ENCODE data around the gene TNFRSF8. TPM values are rescaled to one million over a fixed set of nuclear protein-coding genes. Genes with fewer than 3 reads are reported as not detected.

Gene TNFRSF8
- total and polyA plus RNA-seq, 2 of the 4 experiments (the other 2 are of a cell fraction), result under 0.01 to 0.31 TPM

DNA sequence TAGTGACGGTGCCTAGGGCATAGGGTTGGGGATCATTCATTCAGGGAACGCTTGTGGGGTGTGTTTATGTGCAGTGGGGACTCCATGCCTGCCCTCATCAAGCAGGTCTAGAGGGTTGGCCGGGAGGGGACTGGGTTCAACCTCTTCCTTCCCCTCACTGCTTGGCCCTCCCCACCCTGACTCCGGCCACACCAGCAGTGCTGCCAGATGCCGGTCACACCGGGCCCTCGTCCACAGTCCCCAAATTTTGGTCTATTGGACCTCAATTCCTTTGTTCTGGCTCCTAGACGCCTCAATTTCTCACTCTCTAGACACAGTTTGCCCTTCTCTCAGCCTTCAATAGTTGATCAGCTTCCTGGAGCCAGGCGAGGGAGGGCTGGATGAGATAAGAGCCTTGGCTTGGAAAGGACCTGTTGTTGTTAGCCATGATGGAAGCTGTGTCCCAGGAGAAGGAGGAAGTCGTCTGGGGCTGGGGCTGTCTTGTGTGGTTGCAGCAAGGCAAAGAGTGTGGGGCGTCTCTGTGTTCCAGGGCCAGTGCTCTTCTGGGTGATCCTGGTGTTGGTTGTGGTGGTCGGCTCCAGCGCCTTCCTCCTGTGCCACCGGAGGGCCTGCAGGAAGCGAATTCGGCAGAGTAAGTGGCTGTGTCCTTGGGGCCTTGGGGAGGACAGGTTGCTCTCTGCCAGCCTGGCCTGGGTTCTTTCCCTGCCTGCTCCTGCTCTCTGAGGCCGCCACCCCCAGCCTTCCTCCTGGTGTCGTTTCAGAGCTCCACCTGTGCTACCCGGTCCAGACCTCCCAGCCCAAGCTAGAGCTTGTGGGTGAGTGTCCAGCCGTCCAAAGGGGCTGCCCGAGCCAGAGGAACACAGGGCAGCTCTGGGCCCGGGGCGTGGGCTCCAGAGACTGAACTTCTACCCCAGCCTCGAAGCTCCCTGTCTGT is 62.6 kb downstream of the TNFRSF8 start:
- TF ChIP-seq, protein P1, sequence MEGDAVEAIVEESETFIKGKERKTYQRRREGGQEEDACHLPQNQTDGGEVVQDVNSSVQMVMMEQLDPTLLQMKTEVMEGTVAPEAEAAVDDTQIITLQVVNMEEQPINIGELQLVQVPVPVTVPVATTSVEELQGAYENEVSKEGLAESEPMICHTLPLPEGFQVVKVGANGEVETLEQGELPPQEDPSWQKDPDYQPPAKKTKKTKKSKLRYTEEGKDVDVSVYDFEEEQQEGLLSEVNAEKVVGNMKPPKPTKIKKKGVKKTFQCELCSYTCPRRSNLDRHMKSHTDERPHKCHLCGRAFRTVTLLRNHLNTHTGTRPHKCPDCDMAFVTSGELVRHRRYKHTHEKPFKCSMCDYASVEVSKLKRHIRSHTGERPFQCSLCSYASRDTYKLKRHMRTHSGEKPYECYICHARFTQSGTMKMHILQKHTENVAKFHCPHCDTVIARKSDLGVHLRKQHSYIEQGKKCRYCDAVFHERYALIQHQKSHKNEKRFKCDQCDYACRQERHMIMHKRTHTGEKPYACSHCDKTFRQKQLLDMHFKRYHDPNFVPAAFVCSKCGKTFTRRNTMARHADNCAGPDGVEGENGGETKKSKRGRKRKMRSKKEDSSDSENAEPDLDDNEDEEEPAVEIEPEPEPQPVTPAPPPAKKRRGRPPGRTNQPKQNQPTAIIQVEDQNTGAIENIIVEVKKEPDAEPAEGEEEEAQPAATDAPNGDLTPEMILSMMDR (conservative IDR thresholded peaks at IDR 0.05; ENCODE audit: low read depth, low read length), result no peak
- no peak for TF ChIP-seq RFX5 (IDR thresholded peaks at IDR 0.05; ENCODE audit: low read depth, low read length)
- no peak for TF ChIP-seq MAFK (IDR thresholded peaks at IDR 0.05; ENCODE audit: low read depth, low read length)
- no peak for TF ChIP-seq MAZ (IDR thresholded peaks at IDR 0.05; ENCODE audit: borderline replicate concordance, low read depth, low read length)
- TF ChIP-seq BHLHE40 (IDR thresholded peaks at IDR 0.05; ENCODE audit: low read depth, low read length), result no peak
- no peak for TF ChIP-seq NFE2L2 (IDR thresholded peaks at IDR 0.05; ENCODE audit: low read depth, low read length)
- no peak for TF ChIP-seq RCOR1 (IDR thresholded peaks at IDR 0.05; ENCODE audit: insufficient replicate concordance, low read length)
- TF ChIP-seq CHD1 (IDR thresholded peaks at IDR 0.05; ENCODE audit: low read depth, low read length), result no peak
- TF ChIP-seq, protein P2, sequence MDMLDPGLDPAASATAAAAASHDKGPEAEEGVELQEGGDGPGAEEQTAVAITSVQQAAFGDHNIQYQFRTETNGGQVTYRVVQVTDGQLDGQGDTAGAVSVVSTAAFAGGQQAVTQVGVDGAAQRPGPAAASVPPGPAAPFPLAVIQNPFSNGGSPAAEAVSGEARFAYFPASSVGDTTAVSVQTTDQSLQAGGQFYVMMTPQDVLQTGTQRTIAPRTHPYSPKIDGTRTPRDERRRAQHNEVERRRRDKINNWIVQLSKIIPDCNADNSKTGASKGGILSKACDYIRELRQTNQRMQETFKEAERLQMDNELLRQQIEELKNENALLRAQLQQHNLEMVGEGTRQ (IDR thresholded peaks at IDR 0.05; ENCODE audit: low read depth, low read length), result no peak
- no peak for TF ChIP-seq FOS (IDR thresholded peaks at IDR 0.05; ENCODE audit: low read depth, low read length)
- TF ChIP-seq SMC3 (IDR thresholded peaks at IDR 0.05; ENCODE audit: low read depth, low read length), result no peak
- TF ChIP-seq POLR2A (IDR thresholded peaks at IDR 0.05; ENCODE audit: low read depth, low read length), result no peak
- no peak for TF ChIP-seq MXI1 (IDR thresholded peaks at IDR 0.05; ENCODE audit: borderline replicate concordance, low read depth, low read length)
- TF ChIP-seq CEBPB (IDR thresholded peaks at IDR 0.05; ENCODE audit: low read depth, low read length), result no peak
- TF ChIP-seq RAD21 (IDR thresholded peaks at IDR 0.05; ENCODE audit: low read length), result no peak
- H3K4ac ChIP-seq (ENCODE audit: low read depth, low read length), result no peak overlapping the region
- intact Hi-C loops (cut with micrococcal nuclease) (loop anchor here (1.0 to 10.0 kb wide), 3 partner anchors 61 to 529 kb away; no protein-coding TSS in a partner anchor), in situ Hi-C loops (cut with MboI; ENCODE audit: low sequenced_read_pairs) (loop anchor here (5.0 kb wide), 1 partner anchor 82 kb away; no protein-coding TSS in a partner anchor), dilution Hi-C loops (cut with HindIII; ENCODE audit: low sequenced_read_pairs, unreplicated experiment) (no loop called here)
- H2BK20ac ChIP-seq (ENCODE audit: low read depth, low read length), result no peak overlapping the region
- no peaks in the 10 kb centered on the region for H3K36me3 ChIP-seq (ENCODE audit: control insufficient read depth, insufficient read depth, low read length)
- no peak overlapping the region for H4K8ac ChIP-seq (ENCODE audit: low read depth in 2 of 2, low read length in 2 of 2)
- peak overlapping the region; percentile 42; the same call in 1 of the 2 replicates for H2BK120ac ChIP-seq (ENCODE audit: low read depth, low read length)
- no peaks in the 10 kb centered on the region for H3K27me3 ChIP-seq (ENCODE audit: control insufficient read depth, insufficient read depth, low read length)
- DNase-seq, result no peak
- H3K23ac ChIP-seq (ENCODE audit: low read depth, low read length), result no peak overlapping the region
- H3K9me3 ChIP-seq (ENCODE audit: control insufficient read depth, insufficient read depth, low read length), result no peaks in the 10 kb centered on the region
- H3K14ac ChIP-seq (replicated peaks; ENCODE audit: low read depth, low read length), result no peak overlapping the region
- H3K27ac ChIP-seq (ENCODE audit: insufficient read depth, low read length), result no peak overlapping the region
- BruUV-seq (replicated peaks), result no TSS peak
- H3K56ac ChIP-seq (ENCODE audit: extremely low read depth, insufficient read depth, low read length), result no peak overlapping the region
- no peak overlapping the region for H3K18ac ChIP-seq (ENCODE audit: low read depth, low read length)
- ATAC-seq (ENCODE audit: low read depth), result no peak
- H3K79me1 ChIP-seq (ENCODE audit: low read depth in 1 of 2, low read length in 2 of 2), result no peaks in the 10 kb centered on the region
- H2BK15ac ChIP-seq (ENCODE audit: low read depth, low read length), result 0 out of 3 replicates have a peak overlapping the region, but pooled peaks have one; percentile 5
- no peaks in the 10 kb centered on the region for H4K20me1 ChIP-seq (ENCODE audit: insufficient read depth, low read length)
- CTCF ChIA-PET, result interaction anchor here (1.0 to 3.4 kb wide), 10 partner anchors 12 to 534 kb away, joined by 3 to 34 read pairs (median 4); no protein-coding TSS in a partner anchor
- peaks cover 11% of the 10 kb centered on the region for H3K4me1 ChIP-seq (ENCODE audit: control insufficient read depth, insufficient read depth, low read length)
- peak overlapping the region; percentile 75 for H2AK9ac ChIP-seq (replicated peaks; ENCODE audit: low read depth, low read length, poor library complexity)
- no peak overlapping the region for H3K4me3 ChIP-seq (ENCODE audit: insufficient read depth, low read depth, low read length)
- 89% methylated on average over 10 of the region's 24 CpGs; no CpG with 5 or more reads in 1 of the 2 experiments for WGBS, 2 experiments (ENCODE audit: extremely low coverage in 2 of 2, insufficient read length in 1 of 2)
- peak overlapping the region; percentile 37; the same call in 1 of the 2 replicates for H4K91ac ChIP-seq (ENCODE audit: insufficient read depth, low read depth, low read length)
- no peak overlapping the region for H3K9ac ChIP-seq (ENCODE audit: low read depth, low read length)
- no peak overlapping the region; the same call in 1 of the 2 replicates for H4K5ac ChIP-seq (ENCODE audit: low read depth, low read length)
- peak overlapping the region; percentile 55 for H2AK5ac ChIP-seq (ENCODE audit: low read depth, low read length)
- no peak overlapping the region for H3K4me2 ChIP-seq (ENCODE audit: low read depth, low read length)
- H3K9me1 ChIP-seq (ENCODE audit: insufficient read depth, low read length), result no peaks in the 10 kb centered on the region
- no peak overlapping the region for H2AFZ ChIP-seq (replicated peaks; ENCODE audit: low read length, poor library complexity)
- no peak overlapping the region for H2BK5ac ChIP-seq (ENCODE audit: low read depth, low read length, poor library complexity, severe bottlenecking)
- POLR2A ChIA-PET (ENCODE audit: unreplicated experiment), result interaction anchor here (0.9 kb wide), 1 partner anchor 81 kb away, joined by 3 read pairs; no protein-coding TSS in a partner anchor

Measured in IMR-90 (cell line).